ENCODE results near the gene ATG7. TPM values are rescaled to one million over a fixed set of nuclear protein-coding genes. Genes with fewer than 3 reads are reported as not detected.
"Not testable (repeated sequence)": the region's sequence is repeated elsewhere in the genome, so short reads cannot be mapped to it uniquely, and the experiment has no call there.

ATG7 gene
- total and polyA plus RNA-seq, 2 experiments from 2014 or later = 22.2 to 22.9 TPM

GRCh38 chr3:11591391-11592282, 319.4 kb downstream of the ATG7 start:
- H3K36me3 ChIP-seq = no peaks in the 10 kb centered on the region
- no peaks in the 10 kb centered on the region for H3K27me3 ChIP-seq
- H3K4me1 ChIP-seq (ENCODE audit: low read depth) = peaks cover 52% of the 10 kb centered on the region
- H3K27ac ChIP-seq = peak overlapping the region; percentile 93
- TF ChIP-seq CTCF (IDR thresholded peaks at IDR 0.05; ENCODE audit: low read depth, low read length) = no peak
- DNase-seq (ENCODE audit: low read depth in 1 of 2, low spot score in 1 of 2) = peak; percentile 79 to 93
- no peak overlapping the region for H3K4me3 ChIP-seq
- H3K9me3 ChIP-seq (ENCODE audit: low read depth) = no peaks in the 10 kb centered on the region

- TF ChIP-seq CTCF (IDR thresholded peaks at IDR 0.05; ENCODE audit: low read depth, low read length) = no peak
- peak overlapping the region; percentile 93 for H3K27ac ChIP-seq
- H3K4me3 ChIP-seq = no peak overlapping the region
- no peaks in the 10 kb centered on the region for H3K36me3 ChIP-seq
- no peak for DNase-seq (ENCODE audit: low read depth in 1 of 2, low spot score in 1 of 2)
- H3K9me3 ChIP-seq (ENCODE audit: low read depth) = no peaks in the 10 kb centered on the region
- H3K4me1 ChIP-seq (ENCODE audit: low read depth) = peaks cover 52% of the 10 kb centered on the region
- no peaks in the 10 kb centered on the region for H3K27me3 ChIP-seq
These were observed 320.5 kb downstream of the ATG7 start for GRCh38 chr3:11592445-11593298.

DNA sequence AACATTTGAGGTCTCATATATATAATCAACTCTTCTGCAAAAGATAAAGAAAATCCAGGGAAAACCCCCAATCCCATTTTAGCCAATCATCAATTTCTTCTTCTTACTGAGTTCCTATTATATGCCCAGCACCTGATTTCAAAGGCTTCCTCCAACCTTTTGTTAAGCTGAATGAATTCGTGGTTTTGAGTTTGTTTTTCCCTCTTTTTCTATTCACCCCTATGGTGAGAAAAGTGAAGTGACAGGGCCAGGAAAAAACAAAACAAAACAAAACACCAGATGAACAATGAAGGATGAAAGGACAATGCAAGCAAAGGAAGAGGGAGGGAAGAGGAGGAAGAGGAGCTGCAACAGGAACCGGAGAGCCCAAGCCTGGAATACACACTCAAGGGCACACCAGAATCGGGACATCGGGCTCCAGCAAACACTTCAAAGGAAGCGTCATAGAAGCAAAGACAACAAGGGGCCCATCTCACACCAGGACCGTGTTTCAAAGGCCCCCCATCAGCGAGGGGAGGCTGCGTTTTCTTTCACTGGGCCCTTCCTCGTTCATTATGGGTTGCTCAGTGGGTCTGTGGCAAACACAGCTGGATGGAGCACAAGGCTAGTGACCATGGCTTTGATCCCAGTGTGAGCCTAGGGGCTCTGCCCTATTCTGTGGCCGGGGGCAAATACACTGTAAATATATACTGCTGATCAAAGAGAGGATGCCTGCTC, 321.3 kb downstream of the ATG7 start:
- TF ChIP-seq CTCF (IDR thresholded peaks at IDR 0.05; ENCODE audit: low read depth, low read length) = no peak
- peaks cover 51% of the 10 kb centered on the region for H3K4me1 ChIP-seq (ENCODE audit: low read depth)
- peak overlapping the region; percentile 93 for H3K27ac ChIP-seq

DNA sequence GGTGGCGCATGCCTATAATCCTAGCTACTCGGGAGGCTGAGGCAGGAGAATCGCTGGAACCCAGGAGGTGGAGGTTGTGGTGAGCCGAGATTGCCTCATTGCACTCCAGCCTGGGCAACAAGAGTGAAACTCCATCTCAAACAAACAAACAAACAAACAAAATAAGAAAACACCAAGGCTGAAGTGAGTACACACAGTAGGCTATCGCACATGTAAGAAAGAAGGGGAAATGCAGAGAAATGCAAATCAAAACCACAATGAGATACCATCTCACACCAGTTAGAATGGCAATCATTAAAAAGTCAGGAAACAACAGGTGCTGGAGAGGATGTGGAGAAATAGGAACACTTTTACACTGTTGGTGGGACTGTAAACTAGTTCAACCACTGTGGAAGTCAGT, 322.8 kb downstream of the ATG7 start:
- H3K27ac ChIP-seq; H3K9me3 ChIP-seq (ENCODE audit: low read depth); H3K27me3 ChIP-seq; DNase-seq (ENCODE audit: low read depth in 1 of 2, low spot score in 1 of 2); H3K4me3 ChIP-seq; H3K36me3 ChIP-seq: not testable (repeated sequence)
- H3K4me1 ChIP-seq (ENCODE audit: low read depth) = peaks cover 43% of the 10 kb centered on the region

More for the DNA sequence above, 321.3 kb downstream of the ATG7 start:
- Histone ChIP-seq H3K9me3 (ENCODE audit: low read depth) (no peaks in the 10 kb centered on the region), H3K4me3 (no peak overlapping the region), H3K36me3 (no peaks in the 10 kb centered on the region), H3K27me3 (no peaks in the 10 kb centered on the region)
- no peak for DNase-seq (ENCODE audit: low read depth in 1 of 2, low spot score in 1 of 2)

DNA sequence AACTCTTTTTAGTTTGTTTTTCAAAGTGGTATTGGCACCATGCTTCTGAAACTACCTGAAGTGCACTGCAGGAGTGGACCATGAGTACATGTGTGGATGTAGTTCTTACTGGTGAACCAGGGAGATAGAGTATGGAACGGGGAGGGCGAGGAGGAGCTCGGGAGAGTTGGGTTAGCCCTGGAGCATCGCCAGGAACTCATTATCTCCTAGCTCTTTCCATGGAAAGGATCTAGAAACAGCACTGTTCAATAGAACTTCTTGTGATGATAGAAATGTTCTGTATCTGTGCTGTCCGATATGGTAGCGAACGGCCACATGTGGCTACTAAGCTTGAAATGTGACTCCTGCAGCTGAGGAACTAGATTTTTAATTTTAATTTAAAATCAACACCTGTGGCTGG, 324.2 kb downstream of the ATG7 start:
- Histone ChIP-seq H3K9me3 (ENCODE audit: low read depth) (no peaks in the 10 kb centered on the region), H3K36me3 (peaks cover 11% of the 10 kb centered on the region), H3K4me3 (no peak overlapping the region), H3K27me3 (no peaks in the 10 kb centered on the region), H3K4me1 (ENCODE audit: low read depth) (peaks cover 40% of the 10 kb centered on the region), H3K27ac (peak overlapping the region; percentile 10)
- peak in 1 of 2 donors; percentile 55 for DNase-seq (ENCODE audit: low read depth in 1 of 2, low spot score in 1 of 2)
- TF ChIP-seq CTCF (IDR thresholded peaks at IDR 0.05; ENCODE audit: low read depth, low read length) = no peak

Data from cardiac muscle cell (in vitro differentiated cells and primary cell).